ENCODE data around the gene GALM. TPM values are rescaled to one million over a fixed set of nuclear protein-coding genes. Genes with fewer than 3 reads are reported as not detected.

GALM gene
- total and polyA plus RNA-seq, 2 of the 8 experiments (the other 6 are each of a cell fraction or from before 2014, with no cell fraction given), result 9.9 to 13.1 TPM

DNA sequence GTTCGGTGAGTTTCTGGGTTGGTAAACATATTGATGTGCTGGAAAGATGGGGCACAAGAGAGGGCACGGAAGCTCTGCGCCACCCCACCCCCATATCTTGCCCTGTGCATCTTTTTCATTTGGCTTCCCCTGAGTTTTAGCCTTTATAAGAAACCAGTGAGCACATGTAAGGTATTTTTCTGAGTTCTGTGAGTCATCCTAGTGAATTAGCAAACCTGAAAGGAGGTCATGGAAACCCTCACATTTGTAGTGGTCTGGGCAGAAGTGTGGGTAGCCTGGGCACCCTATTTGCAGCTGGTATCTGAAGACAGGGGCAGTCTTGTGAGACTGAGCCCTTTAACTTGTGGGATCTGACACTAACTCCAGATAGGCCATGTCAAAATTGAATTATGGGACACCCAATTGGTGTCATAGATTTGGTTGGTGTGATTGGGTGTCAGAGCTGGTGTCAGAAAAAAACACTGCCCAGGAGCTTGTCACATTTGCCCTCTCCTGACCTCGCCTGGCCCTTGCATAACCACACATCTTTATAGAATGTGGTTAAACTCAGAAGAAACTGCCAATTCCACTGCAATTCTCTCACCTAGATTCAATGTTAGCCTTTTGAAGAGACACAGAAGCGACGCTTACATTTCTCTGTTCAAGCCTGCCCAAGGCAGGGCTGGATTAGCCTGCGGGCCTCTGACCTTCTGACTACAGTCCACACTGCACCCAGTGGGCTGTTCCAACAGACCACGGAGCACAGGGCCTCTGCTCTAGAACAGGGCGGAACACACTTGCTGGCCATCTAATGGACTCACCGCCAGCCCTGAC is 12.0 kb upstream of the GALM start (continued):
- no peak for TF ChIP-seq CHD7 (IDR thresholded peaks at IDR 0.05; ENCODE audit: insufficient replicate concordance, low read length)
- TF ChIP-seq RNF2 (IDR thresholded peaks at IDR 0.05; ENCODE audit: borderline replicate concordance, low read depth, low read length, missing control alignments, poor library complexity, severe bottlenecking), result no peak
- no peak for TF ChIP-seq CHD2 (IDR thresholded peaks at IDR 0.05; ENCODE audit: low read length)
- no peak for TF ChIP-seq JUND (IDR thresholded peaks at IDR 0.05; ENCODE audit: low read length)
